H9 (cell line): ENCODE results near the gene HSDL2. TPM values are rescaled to one million over a fixed set of nuclear protein-coding genes. Genes with fewer than 3 reads are reported as not detected.

Experiments
- DNase-seq: peaks from one replicate; pipeline ENCODE4 v3.0.0-alpha.2; 2017
- H2AFZ ChIP-seq: one replicate; pipeline ENCODE4 v1.6.1; 2013; ENCODE audit warnings: mild to moderate bottlenecking, low read length, control low read depth, moderate library complexity
- H2AK5ac ChIP-seq: 2 replicates; pipeline ENCODE4 v1.6.1; 2013; ENCODE audit warnings: low read length, control low read depth, mixed read lengths; ENCODE audit not compliant: insufficient read length
- H2BK120ac ChIP-seq: one replicate; pipeline ENCODE4 v1.6.1; 2013; ENCODE audit warnings: low read depth, mild to moderate bottlenecking, low read length, control low read depth, inconsistent platforms; ENCODE audit not compliant: poor library complexity, severe bottlenecking
- H2BK12ac ChIP-seq: 2 replicates; pipeline ENCODE4 v1.6.1; 2013; ENCODE audit warnings: low read length, control low read depth, mixed read lengths, low read depth; ENCODE audit not compliant: insufficient read length
- H2BK15ac ChIP-seq: 2 replicates; pipeline ENCODE4 v1.6.1; 2013; ENCODE audit warnings: low read depth, low read length, control low read depth
- H2BK20ac ChIP-seq: one replicate; pipeline ENCODE4 v1.6.1; 2013; ENCODE audit warnings: low read depth, mild to moderate bottlenecking, low read length, control low read depth, inconsistent platforms; ENCODE audit not compliant: poor library complexity, severe bottlenecking
- H2BK5ac ChIP-seq: 2 replicates; pipeline ENCODE4 v1.6.1; 2013; ENCODE audit warnings: low read length, control low read depth, mixed read lengths; ENCODE audit not compliant: insufficient read length
- H3K14ac ChIP-seq: 2 replicates; pipeline ENCODE4 v1.6.1; 2013; ENCODE audit warnings: low read length, control low read depth; ENCODE audit not compliant: insufficient read depth
- H3K18ac ChIP-seq: 2 replicates; pipeline ENCODE4 v1.6.1; 2013; ENCODE audit warnings: low read depth, mild to moderate bottlenecking, mixed read lengths, low read length, control low read depth; ENCODE audit not compliant: insufficient read length
- H3K23ac ChIP-seq: 2 replicates; pipeline ENCODE4 v1.6.1; 2013; ENCODE audit warnings: low read length, control low read depth, mixed read lengths, low read depth; ENCODE audit not compliant: insufficient read length
- H3K23me2 ChIP-seq: 2 replicates; pipeline ENCODE4 v1.6.1; 2013; ENCODE audit warnings: low read depth, mild to moderate bottlenecking, mixed read lengths, low read length, control low read depth; ENCODE audit not compliant: insufficient read length, poor library complexity, severe bottlenecking
- H3K27ac ChIP-seq: 2 replicates; pipeline ENCODE4 v1.5.1; 2013; ENCODE audit warnings: low read length, control low read depth, mixed read lengths, low read depth; ENCODE audit not compliant: insufficient read length
- H3K27me3 ChIP-seq: 2 replicates; pipeline ENCODE4 v1.6.1; 2013; ENCODE audit warnings: low read length, control low read depth, inconsistent platforms; ENCODE audit not compliant: insufficient read depth
- H3K4ac ChIP-seq: 2 replicates; pipeline ENCODE4 v1.6.1; 2013; ENCODE audit warnings: low read depth, mild to moderate bottlenecking, control low read depth, inconsistent platforms, low read length, moderate library complexity
- H3K4me1 ChIP-seq: 2 replicates; pipeline ENCODE4 v1.6.1; 2013; ENCODE audit warnings: low read length, control low read depth, inconsistent platforms; ENCODE audit not compliant: insufficient read depth
- H3K4me2 ChIP-seq: 2 replicates; pipeline ENCODE4 v1.6.1; 2013; ENCODE audit warnings: low read length, control low read depth, mixed read lengths; ENCODE audit not compliant: insufficient read length, insufficient read depth
- H3K56ac ChIP-seq: 2 replicates; pipeline ENCODE4 v1.6.1; 2013; ENCODE audit warnings: low read depth, mild to moderate bottlenecking, mixed read lengths, low read length, control low read depth; ENCODE audit not compliant: insufficient read length
- H3K79me1 ChIP-seq: 2 replicates; pipeline ENCODE4 v1.6.1; 2013; ENCODE audit warnings: low read depth, mild to moderate bottlenecking, moderate library complexity, low read length, control low read depth, inconsistent platforms; ENCODE audit not compliant: insufficient read depth, poor library complexity, severe bottlenecking
- H3K79me2 ChIP-seq: 2 replicates; pipeline ENCODE4 v1.6.1; 2013; ENCODE audit warnings: low read length, control low read depth, inconsistent platforms; ENCODE audit not compliant: insufficient read depth
- H3K9ac ChIP-seq: 2 replicates; pipeline ENCODE4 v1.6.1; 2013; ENCODE audit warnings: low read length, control low read depth, mixed read lengths; ENCODE audit not compliant: insufficient read length; ENCODE audit errors: extremely low read depth
- H3K9me3 ChIP-seq: one replicate; pipeline ENCODE4 v1.6.1; 2013; ENCODE audit warnings: low read depth, low read length, inconsistent platforms; ENCODE audit not compliant: control insufficient read depth
- H3T11ph ChIP-seq: one replicate; pipeline ENCODE4 v1.6.1; 2013; ENCODE audit warnings: mild to moderate bottlenecking, low read length, control low read depth, inconsistent platforms
- H4K20me1 ChIP-seq: one replicate; pipeline ENCODE4 v1.6.1; 2013; ENCODE audit not compliant: control insufficient read depth, insufficient read length, insufficient read depth
- H4K5ac ChIP-seq: 2 replicates; pipeline ENCODE4 v1.6.1; 2013; ENCODE audit warnings: low read depth, mild to moderate bottlenecking, mixed read lengths, low read length, control low read depth; ENCODE audit not compliant: insufficient read length
- H4K8ac ChIP-seq: replicated peaks from 2 replicates; pipeline ENCODE4 v1.6.1; 2013; ENCODE audit warnings: low read length, control low read depth, mixed read lengths, low read depth; ENCODE audit not compliant: insufficient read length
- H4K91ac ChIP-seq: 2 replicates; pipeline ENCODE4 v1.6.1; 2013; ENCODE audit warnings: low read depth, mild to moderate bottlenecking, moderate library complexity, mixed read lengths, low read length, control low read depth; ENCODE audit not compliant: insufficient read length
- H3K27ac Mint-ChIP-seq, 3 experiments: 2 replicates in 2 of 3; 3 replicates in 1 of 3; pipeline ENCODE4 v1.8.0; 2020 to 2021; ENCODE audit warnings: mixed read lengths in 3 of 3, mild to moderate bottlenecking in 1 of 3, moderate library complexity in 1 of 3
- H3K27me3 Mint-ChIP-seq: 2 replicates; pipeline ENCODE4 v1.8.0; 2021; ENCODE audit warnings: low read depth, mild to moderate bottlenecking, moderate library complexity, mixed read lengths
- H3K36me3 Mint-ChIP-seq, 3 experiments: 2 replicates in 2 of 3; 3 replicates in 1 of 3; pipeline ENCODE4 v1.8.0; 2020 to 2021; ENCODE audit warnings: low read depth in 3 of 3, mixed read lengths in 3 of 3; ENCODE audit not compliant: insufficient read depth in 1 of 3
- H3K4me1 Mint-ChIP-seq, 2 experiments: 2 replicates each; pipeline ENCODE4 v1.8.0; 2020; ENCODE audit warnings: mixed read lengths in 2 of 2
- H3K4me3 Mint-ChIP-seq, 2 experiments: 2 replicates in 1 of 2; 3 replicates in 1 of 2; pipeline ENCODE4 v1.8.0; 2020 to 2021; ENCODE audit warnings: mild to moderate bottlenecking in 2 of 2, mixed read lengths in 2 of 2, moderate library complexity in 1 of 2
- H3K9me3 Mint-ChIP-seq, 2 experiments: 2 replicates in 1 of 2; 3 replicates in 1 of 2; pipeline ENCODE4 v1.8.0; 2020; ENCODE audit warnings: mild to moderate bottlenecking in 2 of 2, mixed read lengths in 2 of 2, moderate library complexity in 1 of 2
- CTCF ChIP-seq: fragments of 200-600 bp; sonication (generic); conservative IDR thresholded peaks from 3 replicates; pipeline ENCODE4 v1.8.0; 2021; ENCODE audit warnings: antibody characterized with exemption, mild to moderate bottlenecking
- WGBS: extraction: QIAGEN DNeasy Blood & Tissue Kit; methylation state at CpG from one replicate; pipeline ENCODE4 v1.1.7; 2013; ENCODE audit warnings: missing lambda C conversion rate, low lambda C conversion rate, mixed read lengths; ENCODE audit not compliant: insufficient read length; ENCODE audit errors: extremely low coverage; 5-methylcytosine and 5-hydroxymethylcytosine counted together
- total RNA-seq: library from RNA; stranded (reverse); gene quantifications from 2 replicates; pipeline ENCODE4 v1.2.1, GENCODE V29; 2021

The HSDL2 gene
- total RNA-seq, 1 experiment from 2014 or later = 16.6 TPM

GRCh38 chr9:112462855-112463254, 82.9 kb downstream of the HSDL2 start:
- DNase-seq = no peak
- Histone ChIP-seq H4K5ac (no peak overlapping the region), H4K91ac (no peak overlapping the region), H3K27ac (no peak overlapping the region), H2AFZ (no peak overlapping the region), H3K23ac (no peak overlapping the region), H2BK120ac (no peak overlapping the region), H3K4me1 (no peaks in the 10 kb centered on the region), H3T11ph (no peak overlapping the region), H2BK12ac (no peak overlapping the region), H3K56ac (no peak overlapping the region), H3K79me1 (no peaks in the 10 kb centered on the region), H3K27me3 (no peaks in the 10 kb centered on the region), H3K4ac (no peak overlapping the region), H3K79me2 (no peaks in the 10 kb centered on the region), H2AK5ac (no peak overlapping the region), H3K18ac (no peak overlapping the region), H3K14ac (no peak overlapping the region), H2BK20ac (no peak overlapping the region), H3K23me2 (no peaks in the 10 kb centered on the region), H4K20me1 (no peaks in the 10 kb centered on the region), H2BK15ac (no peak overlapping the region), H3K4me2 (no peak overlapping the region), H2BK5ac (no peak overlapping the region), H3K9ac (no peak overlapping the region), H4K8ac (no peak overlapping the region), H3K9me3 (no peaks in the 10 kb centered on the region)
- Mint-ChIP-seq H3K27ac (no peak overlapping the region), H3K4me3 (no peak overlapping the region), H3K27me3 (no peaks in the 10 kb centered on the region), H3K9me3 (peaks cover 7 to 8% of the 10 kb centered on the region in 2 experiments; a peak in 3 of 5 replicates), H3K4me1 (no peaks in the 10 kb centered on the region), H3K36me3 (peaks cover 13 to 41% (median 36%) of the 10 kb centered on the region in 3 experiments)
- no peak for TF ChIP-seq CTCF
- WGBS = no CpG with 5 or more reads among the region's 1 CpG
